Thymus (tissue), 11 donors: Measurements from ENCODE around the gene WBP4. TPM values are rescaled to one million over a fixed set of nuclear protein-coding genes. Genes with fewer than 3 reads are reported as not detected.
"Not testable (repeated sequence)": the region's sequence is repeated elsewhere in the genome, so short reads cannot be mapped to it uniquely, and the experiment has no call there.

Experiments used
- DNase-seq, 9 donors: peaks; one replicate each; pipeline ENCODE4 v3.0.0-alpha.2; 2013; ENCODE audit warnings: low spot score in 9 of 9, low read depth in 6 of 9, missing footprints in 1 of 9
- H3K27ac ChIP-seq, 2 donors: one replicate each; pipeline ENCODE4 v1.5.1; 2013; ENCODE audit warnings: control low read depth in 1 of 2, low read depth in 1 of 2, low read length in 1 of 2, mild to moderate bottlenecking in 1 of 2, moderate library complexity in 1 of 2
- H3K27me3 ChIP-seq, 2 donors: one replicate each; pipeline ENCODE4 v1.5.1; 2013; ENCODE audit warnings: low read length in 1 of 2; ENCODE audit not compliant: control insufficient read depth in 2 of 2, insufficient read depth in 1 of 2
- H3K36me3 ChIP-seq, 2 donors: one replicate each; pipeline ENCODE4 v1.5.1; 2013; ENCODE audit warnings: low read length in 1 of 2, mild to moderate bottlenecking in 1 of 2, moderate library complexity in 1 of 2; ENCODE audit not compliant: control insufficient read depth in 2 of 2, insufficient read depth in 2 of 2
- H3K4me1 ChIP-seq, 2 donors: one replicate each; pipeline ENCODE4 v1.5.1; 2013; ENCODE audit warnings: low read length in 2 of 2; ENCODE audit not compliant: control insufficient read depth in 2 of 2, insufficient read depth in 2 of 2
- H3K4me3 ChIP-seq, 2 donors: one replicate each; pipeline ENCODE4 v1.5.1; 2013; ENCODE audit warnings: low read length in 2 of 2, control low read depth in 1 of 2, mild to moderate bottlenecking in 1 of 2
- H3K9me3 ChIP-seq, 2 donors: one replicate each; pipeline ENCODE4 v1.5.1; 2013; ENCODE audit warnings: low read length in 1 of 2, mild to moderate bottlenecking in 1 of 2; ENCODE audit not compliant: control insufficient read depth in 2 of 2, insufficient read depth in 1 of 2
- whole genome bisulfite sequencing: extraction: QIAGEN DNeasy Blood & Tissue Kit; methylation state at CpG from one replicate; pipeline ENCODE4 v1.1.7; 2013; 5-methylcytosine and 5-hydroxymethylcytosine counted together
- polyA plus RNA-seq: library from polyadenylated mRNA; stranded (reverse); fragments of 200-250 nt; gene quantifications from one replicate; pipeline ENCODE4 v1.2.3, GENCODE V29; 2013
- total RNA-seq: library from RNA; stranded (reverse); fragments of 120-200 nt; gene quantifications from one replicate; pipeline ENCODE4 v1.2.4, GENCODE V29; 2013
- donor health status: healthy.

Gene WBP4
- total and polyA plus RNA-seq, 2 donors = 15.2 to 16.6 TPM

- not testable (repeated sequence) for DNase-seq, H3K4me1 ChIP-seq, H3K27ac ChIP-seq, H3K9me3 ChIP-seq, H3K27me3 ChIP-seq, H3K4me3 ChIP-seq, H3K36me3 ChIP-seq
- 98% methylated on average over 2 of the region's 2 CpGs for WGBS
Measured at GRCh38 chr13:41095681-41096080, 34.4 kb downstream of the WBP4 start.

GRCh38 chr13:41098761-41099160 lies 37.5 kb downstream of the WBP4 start:
- no peaks in the 10 kb centered on the region for H3K27me3 ChIP-seq
- no peak overlapping the region for H3K27ac ChIP-seq
- no peaks in the 10 kb centered on the region for H3K36me3 ChIP-seq
- no peaks in the 10 kb centered on the region for H3K4me1 ChIP-seq
- no peak for DNase-seq
- 100% methylated on average over 1 of the region's 1 CpG for WGBS
- no peaks in the 10 kb centered on the region for H3K9me3 ChIP-seq
- no peak overlapping the region for H3K4me3 ChIP-seq

DNA sequence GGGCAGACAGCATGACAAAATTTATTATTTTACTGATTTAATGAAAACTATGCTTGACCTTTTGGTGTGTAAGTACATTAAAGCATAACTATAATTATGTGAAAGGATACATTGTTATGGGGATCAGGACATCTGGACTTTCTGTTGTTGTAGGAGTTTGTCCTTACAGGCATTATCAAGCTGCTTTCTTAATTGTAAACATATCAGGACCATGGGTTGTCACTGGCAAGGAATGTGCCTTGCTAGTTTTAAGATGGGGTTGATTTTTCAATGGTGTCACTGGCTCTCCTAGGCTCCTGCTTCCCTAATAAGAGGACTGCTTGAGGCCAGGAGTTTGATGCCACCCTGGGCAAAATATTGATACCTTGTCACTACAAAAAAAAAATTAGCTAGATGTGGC lies 38.7 kb downstream of the WBP4 start:
- no peak for DNase-seq
- Histone ChIP-seq H3K4me3 (no peak overlapping the region), H3K36me3 (no peaks in the 10 kb centered on the region), H3K27ac (no peak overlapping the region), H3K27me3 (no peaks in the 10 kb centered on the region), H3K9me3 (no peaks in the 10 kb centered on the region), H3K4me1 (no peaks in the 10 kb centered on the region)

DNA sequence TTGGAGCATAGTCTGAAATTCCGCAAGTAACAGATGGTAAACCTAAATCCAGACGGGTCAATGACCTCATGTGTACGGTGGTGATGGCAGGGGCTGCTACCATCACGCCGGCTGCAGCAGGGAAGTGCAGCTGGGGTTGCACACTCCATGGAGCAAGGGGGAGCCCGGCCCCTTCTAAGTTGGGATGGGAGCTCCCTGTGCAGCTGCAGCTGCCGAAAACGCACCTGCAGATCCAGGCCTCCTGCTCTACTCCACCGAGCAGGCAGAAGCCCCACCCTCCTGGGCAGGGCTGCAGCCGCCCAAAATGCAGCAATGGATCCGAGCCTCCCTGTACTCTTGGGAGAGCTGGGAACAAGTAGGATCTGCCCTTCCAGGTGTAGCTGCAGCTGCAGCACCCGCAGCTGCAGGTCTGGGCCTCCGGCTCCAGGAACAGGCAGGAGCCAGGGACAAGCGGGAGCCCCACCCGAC lies 45.8 kb downstream of the WBP4 start:
- no peak for DNase-seq
- 97% methylated on average over 15 of the region's 15 CpGs for WGBS
- no peaks in the 10 kb centered on the region for H3K27me3 ChIP-seq
- H3K36me3 ChIP-seq = no peaks in the 10 kb centered on the region
- H3K27ac ChIP-seq = no peak overlapping the region
- H3K4me3 ChIP-seq = no peak overlapping the region
- H3K9me3 ChIP-seq = peaks cover 0 to 8% of the 10 kb centered on the region in 2 donors
- H3K4me1 ChIP-seq = no peaks in the 10 kb centered on the region

DNA sequence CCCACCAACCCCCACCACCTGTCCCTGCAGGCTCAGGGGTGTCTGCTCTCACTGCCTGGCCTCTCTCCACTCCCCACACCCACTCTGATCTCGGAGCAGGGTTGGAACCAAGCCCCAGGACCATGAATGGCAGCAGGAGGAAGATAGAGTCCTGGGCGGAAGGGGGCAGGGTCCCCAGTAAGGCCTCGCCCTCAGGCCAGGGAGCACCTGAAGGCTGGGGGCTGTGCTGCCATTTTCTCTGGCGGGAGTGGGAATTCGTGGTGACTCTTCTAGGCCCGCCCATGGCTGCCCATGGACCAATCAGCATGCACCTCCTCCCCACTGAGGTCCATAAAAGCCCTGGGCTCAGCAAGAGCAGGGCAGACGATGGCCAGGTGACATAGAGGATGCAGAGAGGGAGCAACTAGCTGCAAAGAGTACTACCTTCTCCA lies 46.3 kb downstream of the WBP4 start:
- no peak overlapping the region for H3K4me3 ChIP-seq
- DNase-seq = no peak
- H3K36me3 ChIP-seq = no peaks in the 10 kb centered on the region
- peaks cover 0 to 8% of the 10 kb centered on the region in 2 donors for H3K9me3 ChIP-seq
- H3K4me1 ChIP-seq = no peaks in the 10 kb centered on the region
- H3K27ac ChIP-seq = no peak overlapping the region
- WGBS = 94% methylated on average over 7 of the region's 7 CpGs
- no peaks in the 10 kb centered on the region for H3K27me3 ChIP-seq

- WGBS = 99% methylated on average over 7 of the region's 7 CpGs
- no peaks in the 10 kb centered on the region for H3K4me1 ChIP-seq
- no peaks in the 10 kb centered on the region for H3K36me3 ChIP-seq
- H3K9me3 ChIP-seq = peaks cover 0 to 8% of the 10 kb centered on the region in 2 donors
- H3K4me3 ChIP-seq = no peak overlapping the region
- no peaks in the 10 kb centered on the region for H3K27me3 ChIP-seq
- H3K27ac ChIP-seq = no peak overlapping the region
- no peak for DNase-seq
Measured at GRCh38 chr13:41111454-41111853, 50.1 kb downstream of the WBP4 start.

DNA sequence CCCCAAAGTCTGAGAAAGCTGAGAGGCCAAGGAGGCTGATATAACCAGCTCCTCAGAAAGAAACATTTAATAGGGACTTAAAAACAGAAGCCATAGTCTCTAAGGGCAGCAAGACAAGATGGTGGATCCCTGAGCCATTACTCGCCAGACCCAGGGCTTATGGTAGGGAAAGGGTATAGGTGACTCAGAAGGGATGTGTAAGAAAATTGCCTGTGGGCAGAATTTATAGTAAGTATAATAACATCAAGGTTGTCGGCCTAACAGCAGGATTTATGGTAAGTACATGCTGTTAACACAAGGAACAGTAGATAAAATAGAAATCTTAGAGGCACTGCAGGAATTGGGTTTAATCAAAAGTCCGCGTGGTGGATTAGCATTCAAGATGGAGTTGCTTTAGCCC lies 56.6 kb downstream of the WBP4 start:
- H3K9me3 ChIP-seq = no peaks in the 10 kb centered on the region
- no peak for DNase-seq
- no peaks in the 10 kb centered on the region for H3K36me3 ChIP-seq
- no peak overlapping the region for H3K27ac ChIP-seq
- no peaks in the 10 kb centered on the region for H3K27me3 ChIP-seq
- H3K4me3 ChIP-seq = no peak overlapping the region
- WGBS = 97% methylated on average over 4 of the region's 4 CpGs
- H3K4me1 ChIP-seq = no peaks in the 10 kb centered on the region

DNA sequence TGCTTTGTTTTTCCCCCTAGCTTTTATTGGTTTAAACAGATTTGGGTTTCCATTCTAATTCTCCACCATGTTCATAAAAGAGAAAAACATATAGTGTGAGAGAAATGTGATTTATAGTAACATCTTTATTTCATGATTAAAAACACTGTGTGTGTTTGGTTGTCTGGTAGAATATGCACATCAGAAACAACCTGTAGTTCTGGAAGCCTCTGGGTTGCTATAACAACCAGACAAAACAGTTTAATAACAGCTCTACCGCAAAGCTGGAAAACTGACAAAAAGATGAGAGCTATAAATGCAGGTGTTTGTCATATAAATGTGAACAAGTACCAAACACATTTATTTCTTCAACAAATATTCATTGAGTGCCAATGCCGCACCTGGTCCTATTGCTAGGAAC lies 61.5 kb downstream of the WBP4 start:
- Histone ChIP-seq H3K27ac (no peak overlapping the region), H3K9me3 (peaks cover 0 to 3% of the 10 kb centered on the region in 2 donors), H3K27me3 (no peaks in the 10 kb centered on the region), H3K4me3 (no peak overlapping the region), H3K36me3 (peaks cover 0 to 5% of the 10 kb centered on the region in 2 donors), H3K4me1 (no peaks in the 10 kb centered on the region)
- peak in 1 of 9 donors; percentile 37 for DNase-seq
- WGBS = 86% methylated on average over 2 of the region's 2 CpGs

- 97% methylated on average over 3 of the region's 3 CpGs for WGBS
- Histone ChIP-seq H3K36me3 (peaks cover 0 to 5% of the 10 kb centered on the region in 2 donors), H3K4me1 (peaks cover 13 to 23% of the 10 kb centered on the region in 2 donors), H3K9me3 (peaks cover 0 to 3% of the 10 kb centered on the region in 2 donors), H3K27ac (no peak overlapping the region), H3K4me3 (no peak overlapping the region), H3K27me3 (no peaks in the 10 kb centered on the region)
- DNase-seq = no peak
Measured at GRCh38 chr13:41127701-41128100, 66.4 kb downstream of the WBP4 start.

- WGBS = 79% methylated on average over 3 of the region's 3 CpGs
- peaks cover 0 to 3% of the 10 kb centered on the region in 2 donors for H3K9me3 ChIP-seq
- no peak overlapping the region for H3K27ac ChIP-seq
- no peak overlapping the region for H3K4me3 ChIP-seq
- H3K4me1 ChIP-seq = peaks cover 13 to 27% of the 10 kb centered on the region in 2 donors
- H3K27me3 ChIP-seq = no peaks in the 10 kb centered on the region
- H3K36me3 ChIP-seq = peaks cover 0 to 5% of the 10 kb centered on the region in 2 donors
- peak in 4 of 9 donors; percentile 8 to 49 (median 16) for DNase-seq
Measured at GRCh38 chr13:41130356-41130755, 69.0 kb downstream of the WBP4 start.
